Glutamatergic neuron (in vitro differentiated cells): ENCODE measurements around the gene ADGRL3. TPM values are rescaled to one million over a fixed set of nuclear protein-coding genes. Genes with fewer than 3 reads are reported as not detected.
A peak's percentile ranks its signal among the peaks of the same experiment; 100 is the strongest.
"Not testable (repeated sequence)": the region's sequence is repeated elsewhere in the genome, so short reads cannot be mapped to it uniquely, and the experiment has no call there.

ENCODE experiments used
- DNase-seq: peaks from one replicate; pipeline ENCODE4 v3.0.0; 2022
- H3K27ac Mint-ChIP-seq: one replicate; pipeline ENCODE4 v1.8.0; 2020; ENCODE audit warnings: mild to moderate bottlenecking, mixed read lengths, inconsistent platforms; ENCODE audit not compliant: unreplicated experiment
- H3K27me3 Mint-ChIP-seq: one replicate; pipeline ENCODE4 v1.8.0; 2020; ENCODE audit warnings: mild to moderate bottlenecking, moderate library complexity, mixed read lengths, inconsistent platforms; ENCODE audit not compliant: unreplicated experiment
- H3K36me3 Mint-ChIP-seq: one replicate; pipeline ENCODE4 v1.8.0; 2020; ENCODE audit warnings: mild to moderate bottlenecking, mixed read lengths, inconsistent platforms; ENCODE audit not compliant: unreplicated experiment
- H3K4me1 Mint-ChIP-seq: one replicate; pipeline ENCODE4 v1.8.0; 2020; ENCODE audit warnings: mild to moderate bottlenecking, low read depth, mixed read lengths, inconsistent platforms; ENCODE audit not compliant: unreplicated experiment
- H3K4me3 Mint-ChIP-seq: one replicate; pipeline ENCODE4 v1.8.0; 2020; ENCODE audit warnings: mild to moderate bottlenecking, mixed read lengths, inconsistent platforms; ENCODE audit not compliant: unreplicated experiment
- H3K9me3 Mint-ChIP-seq: one replicate; pipeline ENCODE4 v1.8.0; 2020; ENCODE audit warnings: mild to moderate bottlenecking, moderate library complexity, mixed read lengths, inconsistent platforms; ENCODE audit not compliant: unreplicated experiment
- CTCF ChIP-seq: fragments of 200-600 bp; sonication (generic); IDR thresholded peaks from one replicate; pipeline ENCODE4 v1.5.0; 2021; ENCODE audit not compliant: partially characterized antibody, unreplicated experiment
- total RNA-seq: library from RNA; stranded (reverse); fragmentation: NEBNext Ultra II Directional; extraction: Animal tissue kit (Norgen Biotek cat#: 25700); gene quantifications from one replicate; pipeline ENCODE4 v1.2.1, GENCODE V29; 2021; ENCODE audit not compliant: unreplicated experiment

ADGRL3 gene
- total RNA-seq, 1 donor from 2014 or later: 193 TPM

GRCh38 chr4:61762722-61763627 lies 562.8 kb downstream of the ADGRL3 start:
- DNase-seq: no peak
- no peak for TF ChIP-seq CTCF
- H3K27me3 Mint-ChIP-seq: peaks cover 9% of the 10 kb centered on the region
- H3K4me3 Mint-ChIP-seq: no peak overlapping the region
- peaks cover 33% of the 10 kb centered on the region for H3K9me3 Mint-ChIP-seq
- H3K36me3 Mint-ChIP-seq: peaks cover 24% of the 10 kb centered on the region
- H3K4me1 Mint-ChIP-seq: peaks cover 28% of the 10 kb centered on the region
- H3K27ac Mint-ChIP-seq: no peak overlapping the region

GRCh38 chr4:61763682-61764081 lies 563.6 kb downstream of the ADGRL3 start:
- H3K27me3 Mint-ChIP-seq: peaks cover 9% of the 10 kb centered on the region
- no peak overlapping the region for H3K4me3 Mint-ChIP-seq
- TF ChIP-seq CTCF: no peak
- no peak overlapping the region for H3K27ac Mint-ChIP-seq
- no peak for DNase-seq
- H3K4me1 Mint-ChIP-seq: peaks cover 34% of the 10 kb centered on the region
- H3K36me3 Mint-ChIP-seq: peaks cover 20% of the 10 kb centered on the region
- H3K9me3 Mint-ChIP-seq: peaks cover 29% of the 10 kb centered on the region

- DNase-seq, H3K27me3 Mint-ChIP-seq: not testable (repeated sequence)
- Mint-ChIP-seq H3K27ac (peak overlapping the region; percentile 73), H3K4me3 (peak overlapping the region; percentile 48), H3K4me1 (peaks cover 34% of the 10 kb centered on the region), H3K9me3 (peaks cover 30% of the 10 kb centered on the region), H3K36me3 (peaks cover 15% of the 10 kb centered on the region)
Measured at GRCh38 chr4:61764090-61764489, 564.0 kb downstream of the ADGRL3 start.

GRCh38 chr4:61769444-61770167 lies 569.5 kb downstream of the ADGRL3 start:
- DNase-seq, H3K27me3 Mint-ChIP-seq, H3K36me3 Mint-ChIP-seq: not testable (repeated sequence)
- H3K9me3 Mint-ChIP-seq: peaks cover 21% of the 10 kb centered on the region
- H3K4me3 Mint-ChIP-seq: peak overlapping the region; percentile 68
- H3K27ac Mint-ChIP-seq: peak overlapping the region; percentile 6
- peaks cover 64% of the 10 kb centered on the region for H3K4me1 Mint-ChIP-seq

- Mint-ChIP-seq H3K4me1 (peaks cover 66% of the 10 kb centered on the region), H3K27me3 (peaks cover 8% of the 10 kb centered on the region), H3K4me3 (no peak overlapping the region), H3K27ac (no peak overlapping the region), H3K9me3 (peaks cover 21% of the 10 kb centered on the region), H3K36me3 (no peaks in the 10 kb centered on the region)
- TF ChIP-seq CTCF: no peak
- no peak for DNase-seq
Measured at GRCh38 chr4:61770456-61770855, 570.3 kb downstream of the ADGRL3 start.
